OCI-LY7 (cell line): Measurements from ENCODE around the gene ORC3.

ENCODE experiments used
- EZH2phosphoT487 ChIP-seq: fragments of 200-600 bp; sonication (generic); IDR thresholded peaks from 2 replicates; pipeline ENCODE4 v1.6.1; 2018; ENCODE audit warnings: low read depth, borderline replicate concordance, mild to moderate bottlenecking, mixed run types, antibody characterized with exemption, low read length, moderate library complexity, mixed read lengths
- TF ChIP-seq, protein P1 (sequence below): fragments of 200-600 bp; sonication (generic); conservative IDR thresholded peaks from 2 replicates; pipeline ENCODE4 v1.5.1; 2014; ENCODE audit warnings: mild to moderate bottlenecking, antibody characterized with exemption, low read length, moderate library complexity, mixed read lengths

DNA sequence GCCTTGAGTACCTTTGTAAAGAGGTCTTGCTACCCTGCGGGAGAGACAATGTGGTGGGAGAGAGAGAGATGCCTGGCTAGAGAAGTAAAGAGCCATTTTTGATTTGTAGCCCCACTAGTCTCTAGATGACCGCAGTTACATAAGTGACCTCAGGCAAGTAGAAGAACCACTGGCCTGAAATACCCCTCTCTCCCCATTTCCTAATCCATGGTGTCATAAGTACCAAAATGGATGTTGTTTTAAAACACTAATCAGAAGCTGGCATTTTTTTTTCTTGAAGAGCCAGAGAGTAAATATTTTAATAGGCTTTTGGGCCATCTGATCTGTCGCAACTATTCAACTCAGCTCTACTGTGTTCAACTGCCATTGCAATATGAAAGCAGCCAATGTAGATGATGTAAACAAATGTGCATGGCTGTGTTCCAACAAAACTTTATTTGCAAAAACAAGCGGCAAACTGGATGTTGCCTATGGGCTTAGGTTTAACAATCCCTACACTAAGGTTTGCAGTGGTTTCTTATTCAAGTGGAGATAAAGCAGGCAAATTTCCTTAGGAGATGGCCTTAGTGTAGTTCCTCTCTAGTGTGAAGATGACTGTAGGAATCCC lies 36.7 kb upstream of the ORC3 start:
- TF ChIP-seq EZH2phosphoT487 = no peak
- TF ChIP-seq, protein P1, sequence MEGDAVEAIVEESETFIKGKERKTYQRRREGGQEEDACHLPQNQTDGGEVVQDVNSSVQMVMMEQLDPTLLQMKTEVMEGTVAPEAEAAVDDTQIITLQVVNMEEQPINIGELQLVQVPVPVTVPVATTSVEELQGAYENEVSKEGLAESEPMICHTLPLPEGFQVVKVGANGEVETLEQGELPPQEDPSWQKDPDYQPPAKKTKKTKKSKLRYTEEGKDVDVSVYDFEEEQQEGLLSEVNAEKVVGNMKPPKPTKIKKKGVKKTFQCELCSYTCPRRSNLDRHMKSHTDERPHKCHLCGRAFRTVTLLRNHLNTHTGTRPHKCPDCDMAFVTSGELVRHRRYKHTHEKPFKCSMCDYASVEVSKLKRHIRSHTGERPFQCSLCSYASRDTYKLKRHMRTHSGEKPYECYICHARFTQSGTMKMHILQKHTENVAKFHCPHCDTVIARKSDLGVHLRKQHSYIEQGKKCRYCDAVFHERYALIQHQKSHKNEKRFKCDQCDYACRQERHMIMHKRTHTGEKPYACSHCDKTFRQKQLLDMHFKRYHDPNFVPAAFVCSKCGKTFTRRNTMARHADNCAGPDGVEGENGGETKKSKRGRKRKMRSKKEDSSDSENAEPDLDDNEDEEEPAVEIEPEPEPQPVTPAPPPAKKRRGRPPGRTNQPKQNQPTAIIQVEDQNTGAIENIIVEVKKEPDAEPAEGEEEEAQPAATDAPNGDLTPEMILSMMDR = no peak
